Hepatocyte (in vitro differentiated cells): Measurements from ENCODE around the gene ZNF511. TPM values are rescaled to one million over a fixed set of nuclear protein-coding genes. Genes with fewer than 3 reads are reported as not detected.
A peak's percentile ranks its signal among the peaks of the same experiment; 100 is the strongest.

Source experiments
- DNase-seq: peaks from one replicate; pipeline ENCODE4 v3.0.0-alpha.2; 2016; ENCODE audit warnings: low spot score
- H2AFZ ChIP-seq: fragments of 200-600 bp; sonication (generic); 2 replicates; pipeline ENCODE4 v1.6.0; 2016; ENCODE audit warnings: antibody characterized with exemption, mild to moderate bottlenecking
- H3K27ac ChIP-seq: fragments of 200-600 bp; sonication (generic); 2 replicates; pipeline ENCODE4 v1.5.1; 2016; ENCODE audit warnings: mild to moderate bottlenecking
- H3K27me3 ChIP-seq: fragments of 200-600 bp; sonication (generic); 2 replicates; pipeline ENCODE4 v1.6.1; 2016
- H3K36me3 ChIP-seq: fragments of 200-600 bp; sonication (generic); replicated peaks from 2 replicates; pipeline ENCODE4 v1.5.1; 2016; ENCODE audit warnings: low read depth; ENCODE audit not compliant: insufficient read depth
- H3K4me1 ChIP-seq: fragments of 200-600 bp; sonication (generic); 2 replicates; pipeline ENCODE4 v1.5.1; 2016; ENCODE audit warnings: mild to moderate bottlenecking, moderate library complexity; ENCODE audit not compliant: insufficient read depth
- H3K4me2 ChIP-seq: fragments of 200-600 bp; sonication (generic); 2 replicates; pipeline ENCODE4 v1.6.0; 2016
- H3K4me3 ChIP-seq: fragments of 200-600 bp; sonication (generic); 2 replicates; pipeline ENCODE4 v1.5.1; 2016; ENCODE audit warnings: mild to moderate bottlenecking
- H3K79me2 ChIP-seq: fragments of 200-600 bp; sonication (generic); 2 replicates; pipeline ENCODE4 v1.6.0; 2017; ENCODE audit warnings: mild to moderate bottlenecking
- H3K9me2 ChIP-seq: fragments of 200-600 bp; sonication (generic); replicated peaks from 2 replicates; pipeline ENCODE4 v1.6.0; 2017; ENCODE audit warnings: mild to moderate bottlenecking; ENCODE audit not compliant: insufficient read depth
- H3K9me3 ChIP-seq: fragments of 200-600 bp; sonication (generic); 2 replicates; pipeline ENCODE4 v1.5.1; 2016; ENCODE audit warnings: low read depth, mild to moderate bottlenecking
- H4K20me1 ChIP-seq: fragments of 200-600 bp; sonication (generic); 2 replicates; pipeline ENCODE4 v1.6.0; 2016; ENCODE audit warnings: mild to moderate bottlenecking; ENCODE audit not compliant: insufficient read depth, poor library complexity, severe bottlenecking
- EZH2 ChIP-seq: fragments of 200-600 bp; sonication (generic); IDR thresholded peaks from 2 replicates; pipeline ENCODE4 v1.6.1; 2016; ENCODE audit warnings: antibody characterized with exemption, mild to moderate bottlenecking, borderline replicate concordance
- EZH2phosphoT487 ChIP-seq: fragments of 200-600 bp; sonication (generic); IDR thresholded peaks from one replicate; pipeline ENCODE4 v1.6.1; 2018; ENCODE audit warnings: antibody characterized with exemption, mild to moderate bottlenecking, low read depth, moderate library complexity; ENCODE audit not compliant: unreplicated experiment, severe bottlenecking
- WGBS: methylation state at CpG from one replicate; pipeline ENCODE4 v1.1.6; 2016; ENCODE audit warnings: low lambda C conversion rate; ENCODE audit errors: missing lambda C conversion rate; 5-methylcytosine and 5-hydroxymethylcytosine counted together
- polyA plus RNA-seq: library from polyadenylated mRNA; unstranded; fragments of >200 nt; fragmentation: Nextera tagmentation; extraction: Ambion mirVana; gene quantifications from 2 replicates; pipeline ENCODE4 v1.2.1, GENCODE V29; 2016
- total RNA-seq: library from RNA; depleted of rRNA; stranded (reverse); fragments of >200 nt; gene quantifications from 2 replicates; pipeline ENCODE4 v1.2.3, GENCODE V29; 2014
- TF ChIP-seq, protein P1 (sequence below): fragments of 200-600 bp; sonication (generic); IDR thresholded peaks from 2 replicates; pipeline ENCODE4 v1.5.1; 2016; ENCODE audit warnings: antibody characterized with exemption, mild to moderate bottlenecking; ENCODE audit not compliant: poor library complexity

The ZNF511 gene
- total and polyA plus RNA-seq, 2 experiments from 2014 or later, result 36.9 to 56.9 TPM

DNA sequence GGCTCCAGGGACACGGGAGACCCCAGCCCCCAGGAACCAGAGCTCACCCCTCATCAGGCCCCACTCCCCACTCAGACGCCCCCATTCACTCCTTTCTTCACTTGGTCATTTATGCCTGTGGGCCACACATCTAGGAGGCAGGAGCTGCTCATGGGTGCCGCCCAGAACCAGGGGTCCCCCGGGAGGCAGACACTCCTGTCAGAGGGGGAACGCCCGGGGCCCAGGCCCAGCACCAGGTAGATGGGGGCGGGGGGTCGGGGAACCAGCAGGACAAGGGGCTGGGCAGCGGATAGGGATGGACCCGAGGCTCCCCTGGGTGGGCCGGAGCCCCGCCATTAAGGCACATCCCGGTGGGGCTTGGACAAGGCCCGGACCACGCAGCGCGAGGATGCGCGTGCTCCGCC is 16.1 kb downstream of the ZNF511 start:
- WGBS, result 73% methylated on average over 9 of the region's 20 CpGs
- Histone ChIP-seq H3K27ac (no peak overlapping the region), H2AFZ (no peak overlapping the region), H3K27me3 (peaks cover 36% of the 10 kb centered on the region), H3K36me3 (no peaks in the 10 kb centered on the region), H3K9me2 (no peaks in the 10 kb centered on the region), H3K4me2 (peak overlapping the region; percentile 99), H3K9me3 (no peaks in the 10 kb centered on the region), H3K79me2 (no peaks in the 10 kb centered on the region), H3K4me1 (peaks cover 3% of the 10 kb centered on the region), H3K4me3 (no peak overlapping the region), H4K20me1 (no peaks in the 10 kb centered on the region)
- TF ChIP-seq EZH2 (no peak), EZH2phosphoT487 (no peak)
- TF ChIP-seq, protein P1, sequence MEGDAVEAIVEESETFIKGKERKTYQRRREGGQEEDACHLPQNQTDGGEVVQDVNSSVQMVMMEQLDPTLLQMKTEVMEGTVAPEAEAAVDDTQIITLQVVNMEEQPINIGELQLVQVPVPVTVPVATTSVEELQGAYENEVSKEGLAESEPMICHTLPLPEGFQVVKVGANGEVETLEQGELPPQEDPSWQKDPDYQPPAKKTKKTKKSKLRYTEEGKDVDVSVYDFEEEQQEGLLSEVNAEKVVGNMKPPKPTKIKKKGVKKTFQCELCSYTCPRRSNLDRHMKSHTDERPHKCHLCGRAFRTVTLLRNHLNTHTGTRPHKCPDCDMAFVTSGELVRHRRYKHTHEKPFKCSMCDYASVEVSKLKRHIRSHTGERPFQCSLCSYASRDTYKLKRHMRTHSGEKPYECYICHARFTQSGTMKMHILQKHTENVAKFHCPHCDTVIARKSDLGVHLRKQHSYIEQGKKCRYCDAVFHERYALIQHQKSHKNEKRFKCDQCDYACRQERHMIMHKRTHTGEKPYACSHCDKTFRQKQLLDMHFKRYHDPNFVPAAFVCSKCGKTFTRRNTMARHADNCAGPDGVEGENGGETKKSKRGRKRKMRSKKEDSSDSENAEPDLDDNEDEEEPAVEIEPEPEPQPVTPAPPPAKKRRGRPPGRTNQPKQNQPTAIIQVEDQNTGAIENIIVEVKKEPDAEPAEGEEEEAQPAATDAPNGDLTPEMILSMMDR, result no peak
- no peak for DNase-seq

DNA sequence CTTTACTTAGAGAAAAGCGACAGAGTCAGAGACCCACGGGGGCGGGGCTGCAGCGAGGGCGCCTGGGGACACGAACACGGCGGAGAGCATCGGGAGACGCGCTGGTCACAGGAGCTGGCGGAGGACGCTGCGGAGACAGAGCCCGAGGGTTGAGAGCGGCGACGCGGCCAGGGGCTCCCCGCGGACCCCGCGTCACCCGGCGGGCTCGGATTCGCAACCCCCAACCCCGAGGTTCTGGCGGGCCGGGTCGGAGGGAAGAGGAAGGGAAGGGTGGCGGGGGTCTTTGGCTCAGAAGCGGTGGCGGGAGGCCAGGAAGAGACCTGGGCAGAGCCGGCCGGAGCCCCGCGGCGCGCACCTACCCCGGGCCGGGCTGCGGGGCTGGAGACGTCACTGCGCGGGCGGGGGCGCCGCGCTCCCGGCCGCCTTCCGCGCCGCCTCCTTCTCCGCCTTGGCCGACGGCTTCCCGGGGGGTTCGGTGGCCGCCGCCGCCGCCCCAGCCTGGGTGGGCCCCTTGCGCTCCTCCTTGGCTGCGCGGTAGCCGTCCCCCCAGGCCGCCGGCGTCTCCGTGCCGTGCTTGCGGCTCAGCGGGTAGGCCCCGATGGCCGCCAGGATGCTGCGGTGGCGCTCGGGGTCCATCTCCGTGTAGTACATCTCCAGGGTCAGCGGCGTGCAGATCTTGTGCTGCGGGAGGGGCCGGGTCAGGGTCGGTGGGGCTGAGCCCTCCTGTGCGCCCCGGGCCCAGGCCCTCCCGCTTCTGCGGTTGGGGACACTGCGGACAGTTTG is 16.9 kb downstream of the ZNF511 start:
- Histone ChIP-seq H3K4me3 (peak overlapping the region; percentile 5), H3K4me1 (peaks cover 3% of the 10 kb centered on the region), H3K27me3 (peaks cover 36% of the 10 kb centered on the region), H2AFZ (peak overlapping the region; percentile 94), H3K27ac (no peak overlapping the region), H3K36me3 (no peaks in the 10 kb centered on the region), H3K4me2 (peak overlapping the region; percentile 99), H3K9me2 (no peaks in the 10 kb centered on the region), H3K79me2 (no peaks in the 10 kb centered on the region), H4K20me1 (no peaks in the 10 kb centered on the region), H3K9me3 (no peaks in the 10 kb centered on the region)
- WGBS, result 7% methylated on average over 39 of the region's 91 CpGs
- TF ChIP-seq EZH2 (peak; percentile 71), EZH2phosphoT487 (no peak)
- DNase-seq, result peak; percentile 58

DNA sequence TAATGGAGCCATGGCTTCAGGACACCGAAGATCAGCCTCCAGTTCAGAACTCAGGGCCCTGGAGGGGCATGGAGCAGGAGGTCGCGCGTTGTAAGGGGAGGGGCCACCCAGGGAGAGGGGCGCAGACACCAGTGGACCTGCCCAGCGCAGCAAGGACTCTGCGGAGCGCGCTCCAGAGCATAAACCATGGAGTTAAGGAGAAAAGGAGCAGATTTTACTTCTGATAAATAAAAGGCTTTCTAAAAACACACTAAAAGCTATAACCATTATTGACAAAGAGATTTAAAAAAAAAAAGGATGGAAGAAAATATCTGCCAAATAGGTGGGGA is 17.5 kb downstream of the ZNF511 start:
- 46% methylated on average over 9 of the region's 9 CpGs for WGBS
- Histone ChIP-seq H3K4me1 (peaks cover 3% of the 10 kb centered on the region), H3K36me3 (no peaks in the 10 kb centered on the region), H3K4me3 (peak overlapping the region; percentile 5), H3K9me3 (no peaks in the 10 kb centered on the region), H3K27ac (no peak overlapping the region), H2AFZ (peak overlapping the region; percentile 94), H3K9me2 (no peaks in the 10 kb centered on the region), H3K27me3 (peaks cover 36% of the 10 kb centered on the region), H4K20me1 (no peaks in the 10 kb centered on the region), H3K4me2 (peak overlapping the region; percentile 99), H3K79me2 (no peaks in the 10 kb centered on the region)
- peak; percentile 7 for TF ChIP-seq EZH2
- TF ChIP-seq EZH2phosphoT487, result no peak
- DNase-seq, result no peak

DNA sequence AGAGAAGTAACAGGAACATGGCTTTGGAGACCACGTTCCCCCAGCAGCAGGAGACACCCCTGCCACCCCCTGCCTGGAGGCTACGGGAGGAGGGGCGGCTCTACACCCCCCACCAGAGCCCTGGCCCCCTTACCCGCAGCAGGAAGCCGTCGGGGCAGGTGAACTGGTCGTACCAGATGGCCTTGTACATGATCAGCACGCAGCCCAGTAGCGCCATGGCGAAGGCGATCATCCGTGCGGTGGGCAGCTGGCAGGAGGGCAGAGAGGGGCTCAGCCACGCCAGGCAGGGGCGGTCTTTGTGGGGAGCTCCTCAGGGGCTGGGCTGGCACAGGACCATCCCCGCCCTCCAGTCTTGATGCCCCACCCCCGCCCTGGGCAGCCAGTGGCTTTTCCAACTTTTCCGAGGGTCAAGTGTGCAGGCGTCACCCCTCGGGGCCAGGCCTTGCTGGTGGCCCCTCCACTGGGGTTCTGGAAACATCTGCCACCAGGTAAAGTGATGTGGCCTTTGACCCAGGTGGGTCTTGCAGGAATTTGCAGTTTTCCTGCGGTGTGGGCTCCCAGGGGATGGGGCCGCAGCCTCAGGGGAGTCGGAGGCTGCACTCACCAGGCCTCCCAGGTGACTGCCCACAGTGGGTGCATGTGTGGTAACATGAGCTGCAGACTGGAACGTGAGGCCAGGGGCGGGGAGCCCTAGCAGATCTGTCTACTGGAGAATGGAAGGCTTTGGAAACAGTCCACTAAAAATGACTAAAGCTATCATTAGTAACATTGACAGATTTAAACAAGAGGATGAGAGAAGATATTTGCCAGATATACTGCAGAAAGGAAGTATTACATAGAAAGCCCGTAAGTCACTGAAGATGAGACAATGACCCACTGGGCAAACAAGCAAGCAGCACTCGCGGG is 18.3 kb downstream of the ZNF511 start:
- Histone ChIP-seq H3K4me3 (no peak overlapping the region), H3K4me1 (peaks cover 3% of the 10 kb centered on the region), H3K9me3 (no peaks in the 10 kb centered on the region), H3K36me3 (no peaks in the 10 kb centered on the region), H3K9me2 (no peaks in the 10 kb centered on the region), H4K20me1 (no peaks in the 10 kb centered on the region), H3K4me2 (no peak overlapping the region), H3K79me2 (no peaks in the 10 kb centered on the region), H3K27me3 (peaks cover 42% of the 10 kb centered on the region), H2AFZ (no peak overlapping the region), H3K27ac (no peak overlapping the region)
- 66% methylated on average over 27 of the region's 28 CpGs for WGBS
- no peak for TF ChIP-seq EZH2
- TF ChIP-seq EZH2phosphoT487, result no peak
- TF ChIP-seq, protein P1, result no peak
- no peak for DNase-seq
